ENCODE measurements around the gene TPBG.

The TPBG gene

GRCh38 chr6:82396964-82397751 lies 33.5 kb downstream of the TPBG start:
- no peak for TF ChIP-seq CTCF (conservative IDR thresholded peaks at IDR 0.05; ENCODE audit: low read length)
- no peak overlapping the region for H3K4me3 ChIP-seq (ENCODE audit: low read length)
- DNase-seq (ENCODE audit: low read depth), result peak; percentile 91

DNA sequence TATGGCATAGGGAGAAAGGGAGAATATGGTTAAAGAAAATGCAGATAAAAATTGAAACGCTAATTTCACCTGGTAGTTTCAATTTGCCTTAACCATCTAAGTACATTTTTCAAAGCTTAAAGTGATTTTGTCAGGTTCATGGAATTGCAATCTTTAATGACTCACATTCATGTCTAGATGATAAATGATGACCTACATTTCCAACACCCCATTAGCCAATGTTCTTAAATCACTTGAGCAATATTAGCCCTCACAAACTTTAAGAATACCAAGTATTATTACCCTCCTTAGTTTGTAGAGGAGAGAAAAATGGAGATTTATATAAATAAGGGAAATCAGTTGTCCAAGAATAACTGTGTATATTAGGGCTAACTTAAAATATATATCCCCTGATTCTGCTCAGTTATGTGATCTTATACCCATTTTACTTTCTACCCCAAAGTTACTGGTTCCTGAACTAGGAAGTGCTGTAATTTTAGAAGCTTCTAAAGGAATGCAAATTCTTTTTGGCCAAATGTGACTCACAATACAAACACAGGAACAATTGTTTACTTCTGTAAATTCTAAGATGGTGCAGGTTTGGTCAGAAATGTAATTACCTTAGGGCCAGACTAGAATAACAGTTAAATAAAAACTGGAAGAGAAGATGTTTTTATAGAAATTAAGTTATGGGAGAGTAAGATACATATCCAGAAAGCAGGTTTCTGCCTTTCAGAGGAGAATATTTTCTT lies 34.5 kb downstream of the TPBG start:
- DNase-seq (ENCODE audit: low read depth), result peak; percentile 48
- no peak for TF ChIP-seq CTCF (conservative IDR thresholded peaks at IDR 0.05; ENCODE audit: low read length)
- H3K4me3 ChIP-seq (ENCODE audit: low read length), result no peak overlapping the region

GRCh38 chr6:82408952-82409431 lies 45.4 kb downstream of the TPBG start:
- TF ChIP-seq CTCF (conservative IDR thresholded peaks at IDR 0.05; ENCODE audit: low read length), result no peak
- no peak overlapping the region for H3K4me3 ChIP-seq (ENCODE audit: low read length)
- peak; percentile 64 for DNase-seq (ENCODE audit: low read depth)

DNA sequence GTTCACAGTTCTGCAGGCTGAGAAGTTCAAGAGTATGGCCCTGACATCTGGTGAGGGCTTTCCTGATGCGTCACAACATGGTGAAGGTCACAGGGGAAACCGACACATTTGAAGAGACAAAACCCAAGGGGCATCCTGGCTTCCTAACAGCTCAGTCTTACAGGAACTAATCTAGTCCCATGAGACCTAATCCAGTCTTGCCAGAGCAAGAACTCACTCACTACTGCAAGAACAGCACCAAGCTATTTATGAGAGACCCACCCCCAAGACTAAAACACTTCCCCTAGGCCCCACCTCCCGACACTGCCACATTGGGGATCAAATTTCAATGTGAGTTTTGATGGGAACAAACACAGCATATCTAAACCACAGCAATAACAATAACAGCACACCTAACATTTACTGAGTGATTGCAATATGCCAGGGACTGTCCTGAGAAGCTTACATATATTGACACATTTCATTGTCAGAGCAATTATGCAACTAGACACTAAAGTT lies 46.6 kb downstream of the TPBG start:
- no peak for TF ChIP-seq CTCF (conservative IDR thresholded peaks at IDR 0.05; ENCODE audit: low read length)
- DNase-seq (ENCODE audit: low read depth), result peak; percentile 20
- no peak overlapping the region for H3K4me3 ChIP-seq (ENCODE audit: low read length)

- H3K4me3 ChIP-seq (ENCODE audit: low read length), result no peak overlapping the region
- DNase-seq (ENCODE audit: low read depth), result no peak
- no peak for TF ChIP-seq CTCF (conservative IDR thresholded peaks at IDR 0.05; ENCODE audit: low read length)
Measured at GRCh38 chr6:82413868-82414267, 50.3 kb downstream of the TPBG start.

- TF ChIP-seq CTCF (conservative IDR thresholded peaks at IDR 0.05; ENCODE audit: low read length), result no peak
- H3K4me3 ChIP-seq (ENCODE audit: low read length), result no peak overlapping the region
- DNase-seq (ENCODE audit: low read depth), result peak; percentile 38
Measured at GRCh38 chr6:82415820-82416219, 52.2 kb downstream of the TPBG start.
